Stimulated activated CD4-positive, alpha-beta T cell treated with anti-CD3 and anti-CD28 coated beads, Interleukin-4, amount 100 ng/mL, for 1 hour (primary cell): ENCODE data around the gene TIGD6.
"Not testable (repeated sequence)": the region's sequence is repeated elsewhere in the genome, so short reads cannot be mapped to it uniquely, and the experiment has no call there.

Experiments
- DNase-seq: peaks from one replicate; pipeline ENCODE4 v3.0.0-alpha.2; 2020

TIGD6 gene

GRCh38 chr5:150000256-150000989 is at the start of gene TIGD6, which contains the start of gene HMGXB3:
Gene TIGD6 (minus strand): TSS chr5:150000654. CDS start chr5:149996348, 4,306 bp downstream.
Gene HMGXB3 (plus strand): TSS chr5:150000739. CDS start chr5:150004853, 4,114 bp downstream.
- DNase-seq, result peak; percentile 88

GRCh38 chr5:150046031-150046430 is 45.6 kb upstream of the TIGD6 start:
- DNase-seq, result no peak

- DNase-seq, result no peak
Observed at GRCh38 chr5:150045549-150045948, 45.1 kb upstream of the TIGD6 start.

GRCh38 chr5:150044712-150045111 is 44.3 kb upstream of the TIGD6 start:
- DNase-seq, result no peak

GRCh38 chr5:150044329-150044681 is 43.9 kb upstream of the TIGD6 start:
- DNase-seq, result no peak

GRCh38 chr5:150043657-150044328 is 43.3 kb upstream of the TIGD6 start:
- no peak for DNase-seq

GRCh38 chr5:150042459-150042858 is 42.0 kb upstream of the TIGD6 start:
- no peak for DNase-seq

- no peak for DNase-seq
Observed at GRCh38 chr5:150038547-150038946, 38.1 kb upstream of the TIGD6 start.

- no peak for DNase-seq
Observed at GRCh38 chr5:150036513-150036912, 36.1 kb upstream of the TIGD6 start.

GRCh38 chr5:150035139-150035895 is 34.9 kb upstream of the TIGD6 start:
- DNase-seq, result no peak

GRCh38 chr5:150034662-150035061 is 34.2 kb upstream of the TIGD6 start:
- DNase-seq, result no peak

- DNase-seq, result no peak
Observed at GRCh38 chr5:150033334-150033733, 32.9 kb upstream of the TIGD6 start.

GRCh38 chr5:150028047-150028446 is 27.6 kb upstream of the TIGD6 start:
- not testable (repeated sequence) for DNase-seq

- no peak for DNase-seq
Observed at GRCh38 chr5:150026682-150027172, 26.3 kb upstream of the TIGD6 start.

- DNase-seq, result no peak
Observed at GRCh38 chr5:150024346-150024984, 24.0 kb upstream of the TIGD6 start.

- no peak for DNase-seq
Observed at GRCh38 chr5:150023136-150023535, 22.7 kb upstream of the TIGD6 start.

GRCh38 chr5:150022681-150023080 is 22.2 kb upstream of the TIGD6 start:
- DNase-seq, result no peak

GRCh38 chr5:150022158-150022531 is 21.7 kb upstream of the TIGD6 start:
- no peak for DNase-seq

- no peak for DNase-seq
Observed at GRCh38 chr5:150021491-150022157, 21.2 kb upstream of the TIGD6 start.

GRCh38 chr5:150020249-150020648 is 19.8 kb upstream of the TIGD6 start:
- DNase-seq, result no peak

GRCh38 chr5:150017226-150018005 is 17.0 kb upstream of the TIGD6 start:
- no peak for DNase-seq

GRCh38 chr5:150016537-150016936 is 16.1 kb upstream of the TIGD6 start:
- no peak for DNase-seq
